SK-N-SH treated with all-trans-retinoic acid at 6 μM for 48 hours (cell line): ENCODE data around the gene LIPN.
"Not testable (repeated sequence)": the region's sequence is repeated elsewhere in the genome, so short reads cannot be mapped to it uniquely, and the experiment has no call there.

ENCODE experiments used
- ATAC-seq: fragments of 200-7000 bp; cut with Tn5 transposase; 3 replicates; pipeline ENCODE4 v1.9.1; 2020; ENCODE audit warnings: mild to moderate bottlenecking, moderate library complexity
- ARNTL ChIP-seq: fragments of 450-650 bp; formaldehyde crosslinking; IDR thresholded peaks from 2 replicates; pipeline ENCODE4 v1.5.0; 2020; ENCODE audit warnings: low read depth, mild to moderate bottlenecking, moderate library complexity, borderline replicate concordance
- BACH2 ChIP-seq: fragments of 250-450 bp; sonication (Bioruptor Pico); IDR thresholded peaks from 2 replicates; pipeline ENCODE4 v1.9.0; 2021; ENCODE audit warnings: mild to moderate bottlenecking, borderline replicate concordance
- CSDC2 ChIP-seq: fragments of 250-450 bp; sonication (Bioruptor Pico); IDR thresholded peaks from 2 replicates; pipeline ENCODE4 v1.5.0; 2020; ENCODE audit warnings: mild to moderate bottlenecking, moderate library complexity
- ESRRG ChIP-seq: fragments of 250-450 bp; sonication (Bioruptor Pico); IDR thresholded peaks from 2 replicates; pipeline ENCODE4 v1.6.1; 2021; ENCODE audit warnings: mild to moderate bottlenecking
- GLIS3 ChIP-seq: fragments of 250-450 bp; sonication (Bioruptor Pico); IDR thresholded peaks from 2 replicates; pipeline ENCODE4 v1.5.0; 2020; ENCODE audit warnings: mild to moderate bottlenecking, moderate library complexity
- OSR1 ChIP-seq: fragments of 250-450 bp; sonication (Bioruptor Pico); IDR thresholded peaks from 2 replicates; pipeline ENCODE4 v1.8.0; 2022; ENCODE audit warnings: moderate library complexity, mild to moderate bottlenecking, inconsistent platforms
- PATZ1 ChIP-seq: fragments of 250-450 bp; sonication (Bioruptor Pico); IDR thresholded peaks from 2 replicates; pipeline ENCODE4 v1.8.0; 2020; ENCODE audit warnings: mild to moderate bottlenecking, moderate library complexity, borderline replicate concordance
- PPARA ChIP-seq: fragments of 250-450 bp; sonication (Bioruptor Pico); IDR thresholded peaks from 2 replicates; pipeline ENCODE4 v1.5.0; 2020; ENCODE audit warnings: mild to moderate bottlenecking, borderline replicate concordance
- RARB ChIP-seq: fragments of 250-450 bp; sonication (Bioruptor Pico); IDR thresholded peaks from 2 replicates; pipeline ENCODE4 v1.8.0; 2021; ENCODE audit warnings: mild to moderate bottlenecking, moderate library complexity
- SNAI2 ChIP-seq: fragments of 250-450 bp; sonication (Bioruptor Pico); IDR thresholded peaks from 2 replicates; pipeline ENCODE4 v1.5.0; 2020; ENCODE audit warnings: mild to moderate bottlenecking, moderate library complexity
- TOX ChIP-seq: fragments of 250-450 bp; sonication (Bioruptor Pico); IDR thresholded peaks from 2 replicates; pipeline ENCODE4 v1.8.0; 2021; ENCODE audit warnings: mild to moderate bottlenecking, moderate library complexity, borderline replicate concordance
- TSHZ2 ChIP-seq: fragments of 250-450 bp; sonication (Bioruptor Pico); IDR thresholded peaks from 2 replicates; pipeline ENCODE4 v1.5.0; 2020; ENCODE audit warnings: mild to moderate bottlenecking, moderate library complexity
- ZC3H10 ChIP-seq: fragments of 250-450 bp; sonication (Bioruptor Pico); IDR thresholded peaks from 2 replicates; pipeline ENCODE4 v1.5.1; 2021; ENCODE audit warnings: mild to moderate bottlenecking, moderate library complexity
- ZFP3 ChIP-seq: fragments of 250-450 bp; sonication (Bioruptor Pico); IDR thresholded peaks from 2 replicates; pipeline ENCODE4 v1.5.0; 2020; ENCODE audit warnings: mild to moderate bottlenecking, moderate library complexity
- ZFP30 ChIP-seq: fragments of 450-650 bp; formaldehyde crosslinking; IDR thresholded peaks from 2 replicates; pipeline ENCODE4 v1.5.0; 2022; ENCODE audit warnings: mild to moderate bottlenecking, moderate library complexity
- ZNF565 ChIP-seq: fragments of 450-650 bp; formaldehyde crosslinking; conservative IDR thresholded peaks from 2 replicates; pipeline ENCODE4 v1.5.0; 2020; ENCODE audit warnings: low read depth, mild to moderate bottlenecking, moderate library complexity
- ZNF70 ChIP-seq: fragments of 450-650 bp; formaldehyde crosslinking; IDR thresholded peaks from 2 replicates; pipeline ENCODE4 v1.5.0; 2020; ENCODE audit warnings: mild to moderate bottlenecking, moderate library complexity
- ZNF8 ChIP-seq: fragments of 450-650 bp; formaldehyde crosslinking; IDR thresholded peaks from 2 replicates; pipeline ENCODE4 v1.5.0; 2020; ENCODE audit warnings: mild to moderate bottlenecking, moderate library complexity
- TF ChIP-seq, protein P1 (sequence below): fragments of 250-450 bp; sonication (Bioruptor Pico); IDR thresholded peaks from 2 replicates; pipeline ENCODE4 v1.8.0; 2021; ENCODE audit warnings: low read depth, mild to moderate bottlenecking, moderate library complexity, borderline replicate concordance
- TF ChIP-seq, protein P2 (sequence below): fragments of 250-450 bp; sonication (Bioruptor Pico); IDR thresholded peaks from 2 replicates; pipeline ENCODE4 v1.5.1; 2021; ENCODE audit warnings: mild to moderate bottlenecking, moderate library complexity
- TF ChIP-seq, protein P3 (sequence below): fragments of 250-450 bp; sonication (Bioruptor Pico); IDR thresholded peaks from 2 replicates; pipeline ENCODE4 v1.5.1; 2020; ENCODE audit warnings: low read depth, mild to moderate bottlenecking, moderate library complexity

LIPN gene

DNA sequence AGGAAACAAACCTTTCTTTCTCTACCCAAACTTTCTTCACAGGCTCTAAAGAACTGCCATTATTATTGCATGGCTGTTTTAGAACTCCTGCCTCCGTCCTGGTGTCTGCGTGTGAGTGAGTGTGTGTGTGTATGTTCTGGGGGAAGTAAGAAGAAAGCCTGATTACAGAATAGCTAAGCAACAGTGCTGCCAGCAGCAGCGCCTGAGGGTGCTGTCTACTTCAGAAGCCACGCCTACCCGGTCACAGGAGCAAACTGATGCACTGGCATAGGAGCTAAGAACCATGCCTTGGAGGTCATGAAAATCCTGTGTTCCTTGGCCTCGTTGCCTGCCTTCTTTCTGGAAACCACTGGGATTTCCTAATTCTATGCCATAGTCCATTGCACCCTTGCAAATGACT, 28.5 kb upstream of the LIPN start:
- TF ChIP-seq PPARA (CRISPR knock-in tag) = no peak
- no peak for ATAC-seq

DNA sequence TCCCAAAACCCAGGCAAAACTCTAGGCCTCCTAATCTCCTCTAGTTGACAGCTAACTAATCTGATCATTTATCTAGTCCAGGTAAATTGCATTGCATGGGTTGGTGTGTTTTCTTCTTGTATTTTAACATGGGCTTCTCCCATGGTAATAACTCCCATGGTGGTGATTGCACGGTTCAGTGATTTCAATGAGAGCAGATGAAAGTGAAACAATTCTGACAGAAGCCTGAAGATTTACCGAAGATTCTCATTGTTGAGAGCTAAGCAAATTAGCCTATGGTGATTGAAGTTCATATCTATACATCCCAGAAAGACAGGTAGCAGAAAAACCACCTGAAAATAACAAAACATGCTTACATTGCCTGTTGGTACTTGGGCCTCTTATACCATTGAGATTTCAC, 26.6 kb upstream of the LIPN start:
- no peak for ATAC-seq
- TF ChIP-seq TOX (CRISPR knock-in tag) (no peak), GLIS3 (no peak), OSR1 (no peak), SNAI2 (no peak), BACH2 (CRISPR knock-in tag) (no peak), ZNF70 (CRISPR knock-in tag) (no peak), RARB (CRISPR knock-in tag) (no peak), CSDC2 (no peak), ARNTL (CRISPR knock-in tag) (no peak)
- TF ChIP-seq, protein P1, sequence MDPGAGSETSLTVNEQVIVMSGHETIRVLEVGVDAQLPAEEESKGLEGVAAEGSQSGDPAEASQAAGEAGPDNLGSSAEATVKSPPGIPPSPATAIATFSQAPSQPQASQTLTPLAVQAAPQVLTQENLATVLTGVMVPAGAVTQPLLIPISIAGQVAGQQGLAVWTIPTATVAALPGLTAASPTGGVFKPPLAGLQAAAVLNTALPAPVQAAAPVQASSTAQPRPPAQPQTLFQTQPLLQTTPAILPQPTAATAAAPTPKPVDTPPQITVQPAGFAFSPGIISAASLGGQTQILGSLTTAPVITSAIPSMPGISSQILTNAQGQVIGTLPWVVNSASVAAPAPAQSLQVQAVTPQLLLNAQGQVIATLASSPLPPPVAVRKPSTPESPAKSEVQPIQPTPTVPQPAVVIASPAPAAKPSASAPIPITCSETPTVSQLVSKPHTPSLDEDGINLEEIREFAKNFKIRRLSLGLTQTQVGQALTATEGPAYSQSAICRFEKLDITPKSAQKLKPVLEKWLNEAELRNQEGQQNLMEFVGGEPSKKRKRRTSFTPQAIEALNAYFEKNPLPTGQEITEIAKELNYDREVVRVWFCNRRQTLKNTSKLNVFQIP (CRISPR knock-in tag) = no peak

GRCh38 chr10:88735661-88736060, 24.2 kb upstream of the LIPN start:
- TF ChIP-seq, protein P2, sequence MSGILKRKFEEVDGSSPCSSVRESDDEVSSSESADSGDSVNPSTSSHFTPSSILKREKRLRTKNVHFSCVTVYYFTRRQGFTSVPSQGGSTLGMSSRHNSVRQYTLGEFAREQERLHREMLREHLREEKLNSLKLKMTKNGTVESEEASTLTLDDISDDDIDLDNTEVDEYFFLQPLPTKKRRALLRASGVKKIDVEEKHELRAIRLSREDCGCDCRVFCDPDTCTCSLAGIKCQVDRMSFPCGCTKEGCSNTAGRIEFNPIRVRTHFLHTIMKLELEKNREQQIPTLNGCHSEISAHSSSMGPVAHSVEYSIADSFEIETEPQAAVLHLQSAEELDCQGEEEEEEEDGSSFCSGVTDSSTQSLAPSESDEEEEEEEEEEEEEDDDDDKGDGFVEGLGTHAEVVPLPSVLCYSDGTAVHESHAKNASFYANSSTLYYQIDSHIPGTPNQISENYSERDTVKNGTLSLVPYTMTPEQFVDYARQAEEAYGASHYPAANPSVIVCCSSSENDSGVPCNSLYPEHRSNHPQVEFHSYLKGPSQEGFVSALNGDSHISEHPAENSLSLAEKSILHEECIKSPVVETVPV = no peak
- TF ChIP-seq ARNTL (CRISPR knock-in tag) (no peak), TSHZ2 (no peak), ZNF8 (no peak), ZNF565 (CRISPR knock-in tag) (no peak), ZFP30 (no peak), BACH2 (CRISPR knock-in tag) (no peak), ESRRG (CRISPR knock-in tag) (no peak), ZC3H10 (no peak), OSR1 (no peak), TOX (CRISPR knock-in tag) (no peak), CSDC2 (no peak)
- ATAC-seq = peak; percentile 67

DNA sequence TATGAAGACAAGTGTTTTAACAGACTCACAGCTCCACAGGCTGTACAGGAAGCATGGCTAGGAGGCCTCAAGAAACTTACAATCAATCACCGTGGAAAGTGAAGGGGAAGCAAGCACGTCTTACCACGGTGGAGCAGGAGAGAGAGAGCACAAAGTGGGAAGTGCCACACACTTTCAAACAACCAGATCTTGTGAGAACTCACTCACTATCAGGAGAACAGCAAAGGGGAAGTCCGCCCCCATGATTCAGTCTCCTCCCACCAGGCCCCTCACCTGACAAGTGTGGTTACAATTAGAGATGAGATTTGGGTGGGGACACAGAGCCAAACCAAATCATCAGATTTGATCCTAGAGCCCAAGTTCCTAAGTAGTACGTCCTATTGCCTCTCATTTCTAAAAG, 17.9 kb upstream of the LIPN start:
- not testable (repeated sequence) for ATAC-seq

DNA sequence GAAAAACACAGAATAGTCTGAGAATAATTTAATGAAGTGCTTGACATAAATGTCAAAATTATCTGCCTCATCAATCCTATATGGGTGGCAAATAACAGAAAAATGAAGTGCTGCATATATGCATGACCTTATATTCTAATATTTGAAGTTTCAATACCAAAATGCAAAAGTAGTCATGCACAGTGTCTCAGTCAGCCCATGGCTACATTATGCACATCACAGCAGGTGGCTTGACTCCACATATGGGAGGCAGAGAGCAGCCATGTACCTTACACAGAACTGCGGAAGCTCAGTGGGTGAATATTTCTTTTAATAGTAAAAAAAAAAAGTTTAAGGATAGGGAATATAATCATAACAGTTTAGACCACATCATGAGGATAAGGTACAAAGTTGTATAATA, 17.4 kb upstream of the LIPN start:
- TF ChIP-seq ZFP30 (no peak), ZNF565 (CRISPR knock-in tag) (no peak), ZNF8 (no peak), CSDC2 (no peak), GLIS3 (no peak), TOX (CRISPR knock-in tag) (no peak), ZFP3 (CRISPR knock-in tag) (no peak)
- TF ChIP-seq, protein P3, sequence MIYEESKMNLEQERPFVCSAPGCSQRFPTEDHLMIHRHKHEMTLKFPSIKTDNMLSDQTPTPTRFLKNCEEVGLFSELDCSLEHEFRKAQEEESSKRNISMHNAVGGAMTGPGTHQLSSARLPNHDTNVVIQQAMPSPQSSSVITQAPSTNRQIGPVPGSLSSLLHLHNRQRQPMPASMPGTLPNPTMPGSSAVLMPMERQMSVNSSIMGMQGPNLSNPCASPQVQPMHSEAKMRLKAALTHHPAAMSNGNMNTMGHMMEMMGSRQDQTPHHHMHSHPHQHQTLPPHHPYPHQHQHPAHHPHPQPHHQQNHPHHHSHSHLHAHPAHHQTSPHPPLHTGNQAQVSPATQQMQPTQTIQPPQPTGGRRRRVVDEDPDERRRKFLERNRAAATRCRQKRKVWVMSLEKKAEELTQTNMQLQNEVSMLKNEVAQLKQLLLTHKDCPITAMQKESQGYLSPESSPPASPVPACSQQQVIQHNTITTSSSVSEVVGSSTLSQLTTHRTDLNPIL (CRISPR knock-in tag) = no peak
- no peak for ATAC-seq

- no peak for ATAC-seq
- TF ChIP-seq TSHZ2 = no peak
- no peak for TF ChIP-seq ZNF8
- TF ChIP-seq PATZ1 = no peak
- no peak for TF ChIP-seq ARNTL (CRISPR knock-in tag)
- no peak for TF ChIP-seq RARB (CRISPR knock-in tag)
These were observed 15.8 kb upstream of the LIPN start for GRCh38 chr10:88744002-88744401.
